Measurements from ENCODE around the gene PPM1B.
"Not testable (repeated sequence)": the region's sequence is repeated elsewhere in the genome, so short reads cannot be mapped to it uniquely, and the experiment has no call there.

Gene PPM1B

GRCh38 chr2:44168681-44169154 lies at the start of gene PPM1B:
PPM1B (plus strand) TSS chr2:44168875; CDS start chr2:44201200, 32,325 bp downstream.
- Histone ChIP-seq H3K27ac (ENCODE audit: low read length) (peak within 1 kb of the TSS; percentile 93), H3K4me1 (ENCODE audit: insufficient read depth, low read length) (peaks cover 9% of the 10 kb centered on the region; the same call in 1 of the 2 replicates), H3K27me3 (ENCODE audit: insufficient read depth, low read length) (no peaks in the 10 kb centered on the region), H3K4me3 (ENCODE audit: low read length) (peak within 1 kb of the TSS; percentile 85), H3K9ac (ENCODE audit: low read depth, low read length) (peak within 1 kb of the TSS; percentile 94), H3K36me3 (ENCODE audit: insufficient read depth, low read depth, low read length) (no peaks in the 10 kb centered on the region), H3K9me3 (ENCODE audit: insufficient read depth, low read depth, low read length) (peaks cover 9% of the 10 kb centered on the region)

- H3K9me3 ChIP-seq (ENCODE audit: insufficient read depth, low read depth, low read length), result no peaks in the 10 kb centered on the region
- H3K4me3 ChIP-seq (ENCODE audit: low read length), result no peak overlapping the region
- no peaks in the 10 kb centered on the region for H3K27me3 ChIP-seq (ENCODE audit: insufficient read depth, low read length)
- H3K9ac ChIP-seq (ENCODE audit: low read depth, low read length), result no peak overlapping the region
- H3K4me1 ChIP-seq (ENCODE audit: insufficient read depth, low read length), result no peaks in the 10 kb centered on the region
- H3K27ac ChIP-seq (ENCODE audit: low read length), result no peak overlapping the region
- H3K36me3 ChIP-seq (ENCODE audit: insufficient read depth, low read depth, low read length), result no peaks in the 10 kb centered on the region
Observed at GRCh38 chr2:44119878-44120277, 48.8 kb upstream of the PPM1B start.

GRCh38 chr2:44120428-44120827 lies 48.2 kb upstream of the PPM1B start:
- Histone ChIP-seq H3K9ac (ENCODE audit: low read depth, low read length) (no peak overlapping the region), H3K27me3 (ENCODE audit: insufficient read depth, low read length) (no peaks in the 10 kb centered on the region), H3K36me3 (ENCODE audit: insufficient read depth, low read depth, low read length) (no peaks in the 10 kb centered on the region), H3K27ac (ENCODE audit: low read length) (no peak overlapping the region), H3K4me1 (ENCODE audit: insufficient read depth, low read length) (peaks cover under 1% of the 10 kb centered on the region; the same call in 1 of the 2 replicates), H3K9me3 (ENCODE audit: insufficient read depth, low read depth, low read length) (no peaks in the 10 kb centered on the region), H3K4me3 (ENCODE audit: low read length) (no peak overlapping the region)

- Histone ChIP-seq H3K27me3 (ENCODE audit: insufficient read depth, low read length) (no peaks in the 10 kb centered on the region), H3K4me3 (ENCODE audit: low read length) (no peak overlapping the region), H3K9ac (ENCODE audit: low read depth, low read length) (no peak overlapping the region), H3K36me3 (ENCODE audit: insufficient read depth, low read depth, low read length) (no peaks in the 10 kb centered on the region), H3K4me1 (ENCODE audit: insufficient read depth, low read length) (peaks cover 11% of the 10 kb centered on the region; the same call in 1 of the 2 replicates), H3K27ac (ENCODE audit: low read length) (no peak overlapping the region), H3K9me3 (ENCODE audit: insufficient read depth, low read depth, low read length) (no peaks in the 10 kb centered on the region)
Observed at GRCh38 chr2:44121899-44122298, 46.8 kb upstream of the PPM1B start.

- Histone ChIP-seq H3K36me3 (ENCODE audit: insufficient read depth, low read depth, low read length) (no peaks in the 10 kb centered on the region), H3K4me3 (ENCODE audit: low read length) (no peak overlapping the region), H3K4me1 (ENCODE audit: insufficient read depth, low read length) (peaks cover 11% of the 10 kb centered on the region; the same call in 1 of the 2 replicates), H3K27ac (ENCODE audit: low read length) (no peak overlapping the region), H3K9ac (ENCODE audit: low read depth, low read length) (no peak overlapping the region), H3K27me3 (ENCODE audit: insufficient read depth, low read length) (no peaks in the 10 kb centered on the region), H3K9me3 (ENCODE audit: insufficient read depth, low read depth, low read length) (no peaks in the 10 kb centered on the region)
Observed at GRCh38 chr2:44124500-44124899, 44.2 kb upstream of the PPM1B start.

- Histone ChIP-seq H3K9me3 (ENCODE audit: insufficient read depth, low read depth, low read length) (no peaks in the 10 kb centered on the region), H3K27ac (ENCODE audit: low read length) (no peak overlapping the region), H3K4me1 (ENCODE audit: insufficient read depth, low read length) (peaks cover 23% of the 10 kb centered on the region)
Observed at GRCh38 chr2:44126106-44126797, 42.4 kb upstream of the PPM1B start.

GRCh38 chr2:44130441-44130840 lies 38.2 kb upstream of the PPM1B start:
- Histone ChIP-seq H3K4me3 (ENCODE audit: low read length) (no peak overlapping the region), H3K27me3 (ENCODE audit: insufficient read depth, low read length) (no peaks in the 10 kb centered on the region), H3K4me1 (ENCODE audit: insufficient read depth, low read length) (peaks cover 23% of the 10 kb centered on the region), H3K27ac (ENCODE audit: low read length) (no peak overlapping the region), H3K9me3 (ENCODE audit: insufficient read depth, low read depth, low read length) (no peaks in the 10 kb centered on the region), H3K36me3 (ENCODE audit: insufficient read depth, low read depth, low read length) (no peaks in the 10 kb centered on the region), H3K9ac (ENCODE audit: low read depth, low read length) (no peak overlapping the region)

More at GRCh38 chr2:44126106-44126797, 42.4 kb upstream of the PPM1B start:
- Histone ChIP-seq H3K9ac (ENCODE audit: low read depth, low read length) (no peak overlapping the region), H3K36me3 (ENCODE audit: insufficient read depth, low read depth, low read length) (no peaks in the 10 kb centered on the region), H3K4me3 (ENCODE audit: low read length) (no peak overlapping the region), H3K27me3 (ENCODE audit: insufficient read depth, low read length) (no peaks in the 10 kb centered on the region)

- Histone ChIP-seq H3K9me3 (ENCODE audit: insufficient read depth, low read depth, low read length) (no peaks in the 10 kb centered on the region), H3K27ac (ENCODE audit: low read length) (no peak overlapping the region), H3K4me3 (ENCODE audit: low read length) (no peak overlapping the region), H3K36me3 (ENCODE audit: insufficient read depth, low read depth, low read length) (no peaks in the 10 kb centered on the region), H3K9ac (ENCODE audit: low read depth, low read length) (peak overlapping the region; percentile 29; the same call in 1 of the 2 replicates), H3K4me1 (ENCODE audit: insufficient read depth, low read length) (peaks cover 22% of the 10 kb centered on the region), H3K27me3 (ENCODE audit: insufficient read depth, low read length) (no peaks in the 10 kb centered on the region)
Observed at GRCh38 chr2:44131177-44131576, 37.5 kb upstream of the PPM1B start.

GRCh38 chr2:44133602-44134001 lies 35.1 kb upstream of the PPM1B start:
- Histone ChIP-seq H3K27ac (ENCODE audit: low read length) (peak overlapping the region; percentile 29), H3K4me1 (ENCODE audit: insufficient read depth, low read length) (peaks cover 42% of the 10 kb centered on the region)
- not testable (repeated sequence) for H3K4me3 ChIP-seq (ENCODE audit: low read length); H3K36me3 ChIP-seq (ENCODE audit: insufficient read depth, low read depth, low read length); H3K27me3 ChIP-seq (ENCODE audit: insufficient read depth, low read length); H3K9me3 ChIP-seq (ENCODE audit: insufficient read depth, low read depth, low read length); H3K9ac ChIP-seq (ENCODE audit: low read depth, low read length)

GRCh38 chr2:44134848-44135247 lies 33.8 kb upstream of the PPM1B start:
- Histone ChIP-seq H3K27me3 (ENCODE audit: insufficient read depth, low read length) (no peaks in the 10 kb centered on the region), H3K9me3 (ENCODE audit: insufficient read depth, low read depth, low read length) (no peaks in the 10 kb centered on the region), H3K27ac (ENCODE audit: low read length) (peak overlapping the region; percentile 94), H3K36me3 (ENCODE audit: insufficient read depth, low read depth, low read length) (no peaks in the 10 kb centered on the region), H3K4me1 (ENCODE audit: insufficient read depth, low read length) (peaks cover 44% of the 10 kb centered on the region), H3K4me3 (ENCODE audit: low read length) (no peak overlapping the region), H3K9ac (ENCODE audit: low read depth, low read length) (peak overlapping the region; percentile 64)

- Histone ChIP-seq H3K4me1 (ENCODE audit: insufficient read depth, low read length) (peaks cover 40% of the 10 kb centered on the region), H3K4me3 (ENCODE audit: low read length) (peak overlapping the region; percentile 35; the same call in 1 of the 2 replicates)
Observed at GRCh38 chr2:44135296-44135695, 33.4 kb upstream of the PPM1B start.

GRCh38 chr2:44135771-44136170 lies 32.9 kb upstream of the PPM1B start:
- H3K27me3 ChIP-seq (ENCODE audit: insufficient read depth, low read length), result no peaks in the 10 kb centered on the region
- H3K9me3 ChIP-seq (ENCODE audit: insufficient read depth, low read depth, low read length), result no peaks in the 10 kb centered on the region
- peak overlapping the region; percentile 35; the same call in 1 of the 2 replicates for H3K4me3 ChIP-seq (ENCODE audit: low read length)
- H3K9ac ChIP-seq (ENCODE audit: low read depth, low read length), result peak overlapping the region; percentile 65
- H3K4me1 ChIP-seq (ENCODE audit: insufficient read depth, low read length), result peaks cover 35% of the 10 kb centered on the region
- H3K27ac ChIP-seq (ENCODE audit: low read length), result peak overlapping the region; percentile 99
- H3K36me3 ChIP-seq (ENCODE audit: insufficient read depth, low read depth, low read length), result no peaks in the 10 kb centered on the region

More at GRCh38 chr2:44135296-44135695, 33.4 kb upstream of the PPM1B start:
- Histone ChIP-seq H3K9ac (ENCODE audit: low read depth, low read length) (peak overlapping the region; percentile 65), H3K27me3 (ENCODE audit: insufficient read depth, low read length) (no peaks in the 10 kb centered on the region), H3K36me3 (ENCODE audit: insufficient read depth, low read depth, low read length) (no peaks in the 10 kb centered on the region), H3K9me3 (ENCODE audit: insufficient read depth, low read depth, low read length) (no peaks in the 10 kb centered on the region), H3K27ac (ENCODE audit: low read length) (peak overlapping the region; percentile 99)

Measured in iPS-20b (cell line).